PC-3 (cell line): ENCODE measurements around the gene CRYBG3. TPM values are rescaled to one million over a fixed set of nuclear protein-coding genes. Genes with fewer than 3 reads are reported as not detected.

Source experiments
- ATAC-seq: fragments of 200-7000 bp; cut with Tn5 transposase; 2 replicates; pipeline ENCODE4 v1.9.1; 2020; ENCODE audit warnings: mild to moderate bottlenecking, moderate library complexity
- BruUV-seq: library from RNA; stranded (reverse); fragments of 400-500 nt; replicated peaks from 2 replicates; lab custom pipeline; 2021; lab: Mats Ljungman, UMichigan
- CTCF ChIA-PET: fragments of 300-600 bp; sonication (Branson Sonifier 250); formaldehyde crosslinking; loops from one replicate; lab custom pipeline; 2022; ENCODE audit warnings: antibody characterized with exemption; lab: Charles Lee
- POLR2A ChIA-PET: fragments of 300-600 bp; sonication (Branson Sonifier 250); formaldehyde crosslinking; loops from one replicate; lab custom pipeline; 2022; ENCODE audit warnings: antibody characterized with exemption; ENCODE audit not compliant: unreplicated experiment; lab: Charles Lee
- DNase-seq: peaks from one replicate; pipeline ENCODE4 v3.0.0-alpha.2; 2015
- H2AFZ ChIP-seq: fragments of 300-600 bp; sonication (generic); 2 replicates; pipeline ENCODE4 v1.6.0; 2016; ENCODE audit warnings: antibody characterized with exemption, low read length
- H3F3A ChIP-seq: fragments of 300-600 bp; sonication (generic); one replicate; pipeline ENCODE4 v1.6.0; 2017; ENCODE audit warnings: antibody characterized with exemption, low read length, control low read depth, mild to moderate bottlenecking; ENCODE audit not compliant: unreplicated experiment
- H3K27ac ChIP-seq: fragments of 300-600 bp; sonication (generic); 2 replicates; pipeline ENCODE4 v1.5.1; 2016; ENCODE audit warnings: mild to moderate bottlenecking, low read length
- H3K27me3 ChIP-seq: fragments of 300-600 bp; sonication (generic); 2 replicates; pipeline ENCODE4 v1.6.1; 2016; ENCODE audit warnings: low read length, mixed read lengths
- H3K36me3 ChIP-seq: fragments of 300-600 bp; sonication (generic); 2 replicates; pipeline ENCODE4 v1.6.1; 2016; ENCODE audit warnings: low read depth, mixed run types, low read length, mixed read lengths
- H3K4me1 ChIP-seq: fragments of 300-600 bp; sonication (generic); 2 replicates; pipeline ENCODE4 v1.5.1; 2016; ENCODE audit warnings: low read length; ENCODE audit not compliant: insufficient read depth
- H3K4me2 ChIP-seq: fragments of 300-600 bp; sonication (generic); 2 replicates; pipeline ENCODE4 v1.6.0; 2016; ENCODE audit warnings: low read length
- H3K4me3 ChIP-seq: fragments of 300-600 bp; sonication (generic); 2 replicates; pipeline ENCODE4 v1.5.1; 2016; ENCODE audit warnings: mild to moderate bottlenecking, low read length, mixed read lengths
- H3K79me2 ChIP-seq: fragments of 300-600 bp; sonication (generic); 2 replicates; pipeline ENCODE4 v1.6.1; 2017; ENCODE audit warnings: low read length, mixed read lengths
- H3K9ac ChIP-seq: fragments of 300-600 bp; sonication (generic); 2 replicates; pipeline ENCODE4 v1.6.0; 2016; ENCODE audit warnings: mild to moderate bottlenecking, low read length
- H3K9me2 ChIP-seq: fragments of 300-600 bp; sonication (generic); replicated peaks from 2 replicates; pipeline ENCODE4 v1.6.1; 2016; ENCODE audit warnings: mixed run types, low read length, mixed read lengths
- H3K9me3 ChIP-seq: fragments of 300-600 bp; sonication (generic); 2 replicates; pipeline ENCODE4 v1.6.1; 2016; ENCODE audit warnings: low read length, mixed read lengths
- H4K20me1 ChIP-seq: fragments of 300-600 bp; sonication (generic); 2 replicates; pipeline ENCODE4 v1.6.1; 2016; ENCODE audit warnings: low read length, mixed read lengths
- CTCF ChIP-seq: fragments of 300-600 bp; sonication (generic); conservative IDR thresholded peaks from 2 replicates; pipeline ENCODE4 v1.5.1; 2017; ENCODE audit warnings: antibody characterized with exemption, low read depth, mild to moderate bottlenecking, low read length
- EZH2 ChIP-seq: fragments of 300-600 bp; sonication (generic); IDR thresholded peaks from one replicate; pipeline ENCODE4 v1.6.1; 2017; ENCODE audit warnings: antibody characterized with exemption, mild to moderate bottlenecking, low read length; ENCODE audit not compliant: unreplicated experiment
- EZH2phosphoT487 ChIP-seq: fragments of 300-600 bp; sonication (generic); IDR thresholded peaks from 2 replicates; pipeline ENCODE4 v1.6.1; 2018; ENCODE audit warnings: mild to moderate bottlenecking, antibody characterized with exemption, low read length, borderline replicate concordance
- intact Hi-C: fragments of 100-400 bp; cut with micrococcal nuclease; formaldehyde crosslinking; loops from 2 replicates; pipeline ENCODE4 v1.9.0; 2023
- total RNA-seq: library from RNA; depleted of rRNA; stranded (reverse); fragments of >200 nt; gene quantifications from 2 replicates; pipeline ENCODE4 v1.2.3, GENCODE V29; 2014

CRYBG3 gene
- total RNA-seq, 1 experiment from 2014 or later, result 11.4 TPM

DNA sequence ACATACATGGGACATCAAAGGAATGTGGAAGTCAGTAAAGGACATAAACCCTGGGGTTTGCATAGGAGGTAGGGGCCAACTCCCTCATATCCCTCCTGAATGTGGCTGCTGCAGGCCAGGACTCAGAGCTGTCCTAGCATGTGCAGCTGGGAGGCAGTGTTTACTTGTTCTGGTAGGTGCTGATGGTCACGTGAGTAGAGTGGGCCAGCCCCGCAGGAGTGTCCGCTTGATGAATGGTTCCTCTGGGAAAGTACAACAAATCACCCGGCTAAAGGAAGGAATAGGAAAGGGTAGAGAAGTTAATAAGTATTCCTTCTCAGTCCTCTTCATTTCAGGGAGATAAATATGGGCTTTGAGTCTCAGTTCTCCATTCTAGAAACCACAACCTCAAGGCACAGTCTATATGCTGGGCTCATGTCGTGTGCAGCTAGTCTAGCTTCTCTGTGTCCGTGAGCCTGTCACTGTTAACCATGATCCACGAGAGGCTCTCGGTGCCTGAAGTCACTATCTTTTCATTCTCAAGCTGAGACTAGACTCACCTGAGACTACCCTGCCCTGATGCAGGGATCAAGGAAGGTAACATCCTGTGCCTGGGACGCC is 132.5 kb downstream of the CRYBG3 start:
- intact Hi-C loops, result no loop called here
- TF ChIP-seq EZH2phosphoT487 (no peak), EZH2 (no peak), CTCF (no peak)
- H3K9me3 ChIP-seq, result no peaks in the 10 kb centered on the region
- no peak overlapping the region for H3K4me3 ChIP-seq
- peaks cover 15% of the 10 kb centered on the region for H3K4me1 ChIP-seq
- H3K4me2 ChIP-seq, result no peak overlapping the region
- CTCF ChIA-PET, result no interaction called here
- no peak overlapping the region for H3K27ac ChIP-seq
- no peaks in the 10 kb centered on the region for H3K9me2 ChIP-seq
- no peaks in the 10 kb centered on the region for H3F3A ChIP-seq
- no peaks in the 10 kb centered on the region for H3K27me3 ChIP-seq
- H4K20me1 ChIP-seq, result no peaks in the 10 kb centered on the region
- ATAC-seq (no peak; the same call in 1 of the 2 replicates), DNase-seq (no peak)
- BruUV-seq, result no TSS peak
- H3K79me2 ChIP-seq, result no peaks in the 10 kb centered on the region
- H3K9ac ChIP-seq, result no peak overlapping the region
- POLR2A ChIA-PET, result no interaction called here
- peaks cover 57% of the 10 kb centered on the region for H3K36me3 ChIP-seq
- no peak overlapping the region for H2AFZ ChIP-seq

DNA sequence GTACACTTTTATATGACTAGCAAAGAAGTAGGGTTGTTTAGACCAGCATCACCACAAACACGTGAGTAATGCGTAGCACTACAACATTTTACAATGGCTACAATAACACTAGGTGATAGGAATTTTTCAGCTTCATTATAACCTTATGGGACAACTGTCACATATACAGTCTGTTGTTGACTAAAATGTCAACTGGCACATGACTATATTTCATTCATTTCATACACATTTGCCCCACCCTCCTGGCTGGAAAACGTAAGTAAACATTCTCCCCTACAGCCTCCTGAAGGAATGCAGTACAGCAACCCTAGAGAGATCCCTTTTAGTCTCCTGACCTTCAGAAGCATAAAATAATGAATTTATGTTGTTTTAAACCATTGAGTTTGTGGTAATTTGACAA is 134.2 kb downstream of the CRYBG3 start:
- Histone ChIP-seq H4K20me1 (no peaks in the 10 kb centered on the region), H3K9ac (no peak overlapping the region), H3K4me3 (no peak overlapping the region), H3K27me3 (no peaks in the 10 kb centered on the region), H2AFZ (no peak overlapping the region), H3K9me3 (no peaks in the 10 kb centered on the region), H3F3A (no peaks in the 10 kb centered on the region), H3K4me1 (peaks cover 15% of the 10 kb centered on the region), H3K79me2 (no peaks in the 10 kb centered on the region), H3K27ac (no peak overlapping the region), H3K4me2 (no peak overlapping the region), H3K36me3 (peaks cover 52% of the 10 kb centered on the region), H3K9me2 (no peaks in the 10 kb centered on the region)
- intact Hi-C loops, result no loop called here
- ChIA-PET CTCF (no interaction called here), POLR2A (no interaction called here)
- no TSS peak for BruUV-seq
- no peak for ATAC-seq
- TF ChIP-seq EZH2phosphoT487, result no peak
- no peak for TF ChIP-seq EZH2
- no peak for TF ChIP-seq CTCF
- no peak for DNase-seq

GRCh38 chr3:97957617-97958311 is 136.0 kb downstream of the CRYBG3 start:
- peaks cover 50% of the 10 kb centered on the region for H3K36me3 ChIP-seq

More at GRCh38 chr3:97957617-97958311, 136.0 kb downstream of the CRYBG3 start:
- H3K4me3 ChIP-seq, result no peak overlapping the region
- ChIA-PET POLR2A (no interaction called here), CTCF (no interaction called here)
- DNase-seq (peak; percentile 36), ATAC-seq (no peak)
- no peaks in the 10 kb centered on the region for H3F3A ChIP-seq
- no peak overlapping the region for H3K4me2 ChIP-seq
- no peaks in the 10 kb centered on the region for H4K20me1 ChIP-seq
- no peaks in the 10 kb centered on the region for H3K9me3 ChIP-seq
- BruUV-seq, result no TSS peak
- H3K27ac ChIP-seq, result no peak overlapping the region
- TF ChIP-seq EZH2phosphoT487 (no peak), CTCF (no peak), EZH2 (no peak)
- peaks cover 8% of the 10 kb centered on the region for H3K4me1 ChIP-seq
- H2AFZ ChIP-seq, result no peak overlapping the region
- intact Hi-C loops, result no loop called here
- no peaks in the 10 kb centered on the region for H3K9me2 ChIP-seq
- peaks cover 12% of the 10 kb centered on the region for H3K79me2 ChIP-seq
- no peaks in the 10 kb centered on the region for H3K27me3 ChIP-seq
- H3K9ac ChIP-seq, result no peak overlapping the region
